ENCODE results near the gene AXDND1.
A peak's percentile ranks its signal among the peaks of the same experiment; 100 is the strongest.
"Not testable (repeated sequence)": the region's sequence is repeated elsewhere in the genome, so short reads cannot be mapped to it uniquely, and the experiment has no call there.

Gene AXDND1

GRCh38 chr1:179365342-179366092 is at the start of gene AXDND1:
Gene AXDND1 (plus strand): TSS chr1:179365971. CDS start chr1:179366510, 539 bp downstream.
- peak; percentile 84 for DNase-seq

- no peak for DNase-seq
Measured at GRCh38 chr1:179318491-179318890, 47.3 kb upstream of the AXDND1 start.

- no peak for DNase-seq
Measured at GRCh38 chr1:179321533-179322216, 44.1 kb upstream of the AXDND1 start.

- no peak for DNase-seq
Measured at GRCh38 chr1:179322557-179322956, 43.2 kb upstream of the AXDND1 start.

- DNase-seq, result no peak
Measured at GRCh38 chr1:179323436-179323835, 42.3 kb upstream of the AXDND1 start.

GRCh38 chr1:179325836-179326235 is 39.9 kb upstream of the AXDND1 start:
- no peak for DNase-seq

- no peak for DNase-seq
Measured at GRCh38 chr1:179326746-179327145, 39.0 kb upstream of the AXDND1 start.

GRCh38 chr1:179327196-179327595 is 38.6 kb upstream of the AXDND1 start:
- DNase-seq, result no peak

- no peak for DNase-seq
Measured at GRCh38 chr1:179327679-179328078, 38.1 kb upstream of the AXDND1 start.

GRCh38 chr1:179329862-179330261 is 35.9 kb upstream of the AXDND1 start:
- DNase-seq, result no peak

- DNase-seq, result no peak
Measured at GRCh38 chr1:179334440-179334839, 31.3 kb upstream of the AXDND1 start.

- DNase-seq, result no peak
Measured at GRCh38 chr1:179337288-179337687, 28.5 kb upstream of the AXDND1 start.

- no peak for DNase-seq
Measured at GRCh38 chr1:179337942-179338560, 27.7 kb upstream of the AXDND1 start.

- DNase-seq, result no peak
Measured at GRCh38 chr1:179340918-179341317, 24.9 kb upstream of the AXDND1 start.

- DNase-seq, result no peak
Measured at GRCh38 chr1:179341943-179342547, 23.7 kb upstream of the AXDND1 start.

GRCh38 chr1:179342740-179343404 is 22.9 kb upstream of the AXDND1 start:
- no peak for DNase-seq

- no peak for DNase-seq
Measured at GRCh38 chr1:179351281-179351680, 14.5 kb upstream of the AXDND1 start.

- DNase-seq, result no peak
Measured at GRCh38 chr1:179352236-179352635, 13.5 kb upstream of the AXDND1 start.

- no peak for DNase-seq
Measured at GRCh38 chr1:179353546-179353945, 12.2 kb upstream of the AXDND1 start.

GRCh38 chr1:179361631-179362030 is 4.1 kb upstream of the AXDND1 start:
- not testable (repeated sequence) for DNase-seq

GRCh38 chr1:179366093-179366800 is 476 bp downstream of the AXDND1 start:
- DNase-seq, result peak; percentile 8

- DNase-seq, result peak; percentile 80
Measured at GRCh38 chr1:179369751-179370341, 4.1 kb downstream of the AXDND1 start.
